ENCODE results near the gene GSTK1.

- TF ChIP-seq EZH2 (IDR thresholded peaks at IDR 0.05; ENCODE audit: insufficient read depth, poor library complexity, severe bottlenecking) (no peak), EZH2phosphoT487 (IDR thresholded peaks at IDR 0.05; ENCODE audit: insufficient read depth, low read depth) (no peak)
Observed at GRCh38 chr7:143236408-143236990, 26.7 kb upstream of the GSTK1 start.
